Urothelium cell line (cell line): ENCODE measurements around the gene TTC7B.
A peak's percentile ranks its signal among the peaks of the same experiment; 100 is the strongest.

Experiments
- DNase-seq: peaks from one replicate; pipeline ENCODE4 v3.0.0; 2011; ENCODE audit warnings: low spot score, mixed read lengths
- FAIRE-seq: peaks from 2 replicates; lab custom pipeline; 2011; peaks lifted over from hg19 to GRCh38; lab: Jason Lieb, UNC

TTC7B gene

DNA sequence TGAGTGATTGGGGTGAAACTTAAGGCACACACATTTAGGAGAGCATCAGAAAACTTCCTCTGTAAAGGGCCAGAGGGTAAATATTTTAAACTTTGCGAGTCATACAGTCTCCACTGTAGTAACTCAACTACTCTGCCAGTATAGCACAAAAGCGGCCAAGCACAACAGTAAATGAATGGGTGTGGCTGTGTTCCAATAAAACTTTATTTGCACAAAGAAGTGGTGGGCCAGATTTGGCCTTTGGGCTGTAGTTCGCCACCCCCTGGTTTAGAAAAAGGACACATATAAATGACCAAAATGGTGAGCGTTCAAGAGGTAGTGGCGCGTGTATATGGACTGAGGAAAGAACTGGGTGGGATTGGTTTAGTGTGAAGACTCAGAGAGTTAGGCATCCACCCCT, 309.5 kb downstream of the TTC7B start:
- DNase-seq (no peak), FAIRE-seq (no peak)

DNA sequence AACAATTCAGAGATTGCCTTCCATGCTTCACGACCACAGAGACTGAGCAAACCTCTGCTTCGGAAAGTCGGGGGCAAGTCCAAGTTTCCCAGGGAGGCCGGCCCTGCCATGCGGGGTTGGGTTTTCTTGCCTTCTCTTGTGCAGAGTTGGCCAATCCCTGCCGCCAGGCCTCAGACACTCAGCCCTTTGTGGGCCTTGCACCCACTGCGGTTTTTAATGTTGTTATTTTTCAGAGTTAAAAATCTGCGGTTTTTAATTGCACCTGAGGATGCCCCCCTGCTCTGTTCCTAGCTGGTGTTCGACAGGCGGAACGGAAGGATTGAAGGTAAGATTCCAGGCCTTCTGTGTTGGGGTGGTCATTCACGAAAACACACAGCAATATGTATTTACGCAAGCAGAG, 310.7 kb downstream of the TTC7B start:
- no peak for FAIRE-seq

DNA sequence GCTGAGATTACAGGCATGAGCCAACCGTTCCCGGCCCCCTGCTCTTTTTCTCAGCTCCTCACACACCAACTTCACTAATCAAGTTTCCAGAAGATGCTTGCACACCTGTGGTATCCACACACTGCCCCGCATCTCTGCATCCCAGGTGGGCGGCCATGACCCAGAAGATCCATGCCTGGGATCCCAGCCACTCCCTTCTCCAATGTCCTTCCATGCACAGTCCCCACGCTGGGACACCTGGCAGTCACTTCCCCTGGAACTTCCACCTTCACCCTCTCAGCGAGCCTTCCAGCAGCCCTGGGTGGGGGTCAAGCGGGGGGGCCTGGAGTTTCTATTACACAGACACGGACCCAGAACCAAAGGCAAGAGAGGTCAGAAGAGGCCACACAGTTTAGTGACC, 311.6 kb downstream of the TTC7B start:
- FAIRE-seq, result no peak
- DNase-seq, result no peak

More for the DNA sequence above, 310.7 kb downstream of the TTC7B start:
- no peak for DNase-seq

DNA sequence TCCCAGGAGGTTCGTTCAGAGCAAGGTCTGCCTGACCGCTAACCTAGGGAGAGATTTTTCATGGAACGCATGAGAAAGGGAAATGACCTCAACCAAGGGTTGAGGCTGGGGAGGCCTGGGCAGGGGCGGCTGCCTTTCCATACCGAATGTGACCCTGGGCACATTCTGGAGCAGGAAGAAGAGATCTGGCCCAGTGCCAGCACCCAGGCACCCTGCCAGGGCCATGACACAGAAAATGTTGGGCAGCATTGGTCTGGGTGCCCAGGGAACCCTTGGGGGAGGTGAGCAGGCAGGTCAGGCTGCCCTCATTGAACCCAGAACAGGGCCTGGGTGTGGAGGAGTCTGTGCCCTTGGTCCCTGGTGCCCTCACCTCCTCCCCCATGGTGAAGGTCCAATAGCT, 312.6 kb downstream of the TTC7B start:
- FAIRE-seq (no peak), DNase-seq (no peak)

DNA sequence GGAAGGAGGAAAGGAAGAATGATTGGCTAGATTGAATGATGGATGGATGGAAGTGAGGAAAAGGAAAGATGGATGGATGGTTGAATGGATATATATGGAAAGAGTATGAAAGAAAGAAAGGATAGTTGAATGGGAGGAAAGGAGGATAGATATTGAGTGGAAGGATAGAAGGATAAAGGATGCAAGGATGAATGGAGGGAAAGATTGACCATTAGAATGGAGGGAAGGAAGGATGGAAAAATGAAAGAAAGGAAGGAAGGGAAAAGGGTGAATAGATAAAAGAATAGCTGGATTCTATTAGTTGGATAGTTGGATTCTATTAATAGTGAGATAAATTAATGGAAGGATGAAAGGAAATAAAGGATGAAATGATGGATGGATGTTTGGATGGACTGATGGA, 313.5 kb downstream of the TTC7B start:
- DNase-seq, result no peak

DNA sequence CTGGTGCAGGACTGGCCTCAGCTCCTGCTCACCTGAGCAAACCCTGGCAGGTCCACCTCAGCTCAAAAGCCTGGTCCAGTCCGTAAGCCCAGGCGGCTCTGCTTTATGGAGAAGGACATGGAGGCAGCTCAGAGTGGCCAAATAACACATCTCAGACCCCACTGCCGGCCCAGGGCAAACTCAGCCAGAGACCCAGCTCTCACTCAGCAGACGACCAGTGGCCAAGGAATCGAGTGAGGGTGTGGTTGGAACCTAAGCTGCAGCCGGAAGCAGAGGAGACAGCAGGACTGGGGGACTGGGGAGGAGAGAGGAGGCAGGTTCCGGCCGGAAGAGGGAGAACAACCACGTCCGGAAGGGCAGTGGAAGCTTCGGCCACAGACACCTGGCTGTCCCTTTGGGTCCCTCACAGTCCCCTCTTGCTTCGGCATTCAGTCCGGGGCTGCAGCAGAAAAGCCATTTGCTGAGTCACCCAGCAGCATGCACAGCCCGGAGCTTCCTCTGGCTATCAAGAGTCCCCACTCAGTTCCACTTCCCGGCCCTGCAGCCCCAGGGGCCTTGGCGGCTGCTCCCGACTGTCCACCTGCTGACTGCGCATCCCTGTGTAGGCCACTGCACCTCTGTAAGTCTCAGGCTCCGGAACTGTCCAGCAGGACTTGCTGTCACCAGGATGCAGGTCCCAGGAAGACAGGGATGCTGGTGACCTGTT, 315.4 kb downstream of the TTC7B start:
- FAIRE-seq, result no peak
- no peak for DNase-seq

More for the DNA sequence above, 313.5 kb downstream of the TTC7B start:
- FAIRE-seq, result no peak

DNA sequence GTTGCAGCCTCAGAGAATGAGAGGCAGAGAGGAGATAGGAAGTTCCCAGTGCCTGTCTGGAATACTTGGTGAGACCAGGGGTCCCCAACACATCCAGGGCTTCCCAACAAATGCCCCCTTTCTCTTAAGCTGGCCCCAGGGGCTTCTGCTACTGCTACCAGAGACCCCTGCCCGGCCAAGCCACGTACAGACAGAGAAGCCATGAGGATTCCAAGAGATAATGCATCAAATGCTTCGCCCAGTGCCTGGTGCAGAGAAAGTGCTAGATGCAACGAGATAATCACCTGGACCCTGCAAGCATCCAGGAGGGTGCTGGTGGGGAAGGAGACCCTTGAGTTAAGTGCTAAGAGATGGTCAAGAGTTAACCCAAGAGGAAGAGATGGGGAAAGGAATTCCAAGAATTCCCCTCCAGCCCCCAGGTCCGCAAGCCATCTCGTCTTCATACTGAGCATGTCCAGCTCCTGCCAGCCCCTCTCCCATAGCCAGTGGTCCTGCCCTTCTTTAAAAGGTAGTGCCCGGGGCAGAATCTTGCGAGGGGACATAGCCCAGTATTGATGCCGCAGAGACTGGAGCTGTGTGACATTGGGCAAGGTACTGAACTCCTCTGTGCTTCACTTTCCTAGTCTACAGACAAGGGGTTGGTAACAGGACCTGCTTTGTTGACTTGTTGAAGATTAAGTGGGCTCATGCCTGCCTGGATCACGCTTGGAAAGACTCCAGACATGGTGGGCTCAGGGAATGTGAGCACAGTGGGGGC, 316.1 kb downstream of the TTC7B start:
- FAIRE-seq (no peak), DNase-seq (no peak)

DNA sequence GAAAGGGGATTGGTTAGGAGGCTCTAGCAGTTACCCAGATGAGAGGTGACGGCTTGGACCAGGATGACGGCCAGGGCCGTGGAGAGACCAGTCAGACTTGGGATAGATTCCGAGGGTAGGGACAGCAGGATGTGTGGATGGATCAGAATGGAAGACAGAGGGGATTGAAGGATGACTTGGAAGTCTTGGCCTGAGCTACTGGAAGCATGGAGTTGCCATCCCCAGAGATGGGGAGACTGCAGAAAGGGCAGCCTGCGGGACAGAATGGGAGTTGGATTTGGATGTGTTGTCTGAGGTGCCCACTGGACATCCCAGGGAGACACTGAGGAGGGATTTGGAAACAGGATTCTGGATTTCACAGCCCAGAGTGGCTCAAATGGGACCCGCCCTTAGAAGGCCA, 317.1 kb downstream of the TTC7B start:
- no peak for FAIRE-seq
- no peak for DNase-seq

DNA sequence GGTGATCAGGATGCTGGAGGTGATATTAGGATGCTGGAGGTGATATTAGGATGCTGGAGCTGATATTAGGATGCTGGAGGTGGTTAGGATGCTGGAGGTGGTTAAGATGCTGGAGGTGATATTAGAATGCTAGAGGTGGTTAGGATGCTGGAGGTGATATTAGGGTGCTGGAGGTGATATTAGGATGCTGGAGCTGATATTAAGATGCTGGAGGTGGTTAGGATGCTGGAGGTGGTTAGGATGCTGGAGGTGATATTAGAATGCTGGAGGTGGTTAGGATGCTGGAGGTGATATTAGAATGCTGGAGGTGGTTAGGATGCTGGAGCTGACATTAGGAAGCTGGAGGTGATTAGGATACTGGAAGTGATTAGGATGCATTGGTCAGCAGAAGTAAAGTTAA, 318.0 kb downstream of the TTC7B start:
- DNase-seq (no peak), FAIRE-seq (no peak)

DNA sequence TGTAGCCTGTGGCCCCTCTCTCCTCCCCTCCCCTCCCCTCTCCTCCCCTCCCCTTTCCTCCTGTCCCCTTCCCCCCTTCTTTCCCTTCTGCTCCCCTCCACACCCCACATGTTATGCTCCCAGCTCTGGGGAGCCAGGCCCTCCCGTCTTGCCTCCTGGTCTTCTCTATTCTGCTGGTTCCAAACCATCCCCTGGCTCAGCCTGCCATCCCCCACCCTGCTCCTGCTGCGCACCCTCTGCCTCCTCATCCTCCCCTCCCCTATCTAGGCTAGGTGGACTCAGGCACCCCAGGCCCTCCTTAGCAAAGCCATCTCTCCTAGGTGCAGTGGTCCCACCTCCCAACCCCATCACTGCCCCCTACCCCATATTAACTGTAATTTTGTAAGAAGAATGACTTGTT, 319.9 kb downstream of the TTC7B start:
- DNase-seq (no peak), FAIRE-seq (no peak)

DNA sequence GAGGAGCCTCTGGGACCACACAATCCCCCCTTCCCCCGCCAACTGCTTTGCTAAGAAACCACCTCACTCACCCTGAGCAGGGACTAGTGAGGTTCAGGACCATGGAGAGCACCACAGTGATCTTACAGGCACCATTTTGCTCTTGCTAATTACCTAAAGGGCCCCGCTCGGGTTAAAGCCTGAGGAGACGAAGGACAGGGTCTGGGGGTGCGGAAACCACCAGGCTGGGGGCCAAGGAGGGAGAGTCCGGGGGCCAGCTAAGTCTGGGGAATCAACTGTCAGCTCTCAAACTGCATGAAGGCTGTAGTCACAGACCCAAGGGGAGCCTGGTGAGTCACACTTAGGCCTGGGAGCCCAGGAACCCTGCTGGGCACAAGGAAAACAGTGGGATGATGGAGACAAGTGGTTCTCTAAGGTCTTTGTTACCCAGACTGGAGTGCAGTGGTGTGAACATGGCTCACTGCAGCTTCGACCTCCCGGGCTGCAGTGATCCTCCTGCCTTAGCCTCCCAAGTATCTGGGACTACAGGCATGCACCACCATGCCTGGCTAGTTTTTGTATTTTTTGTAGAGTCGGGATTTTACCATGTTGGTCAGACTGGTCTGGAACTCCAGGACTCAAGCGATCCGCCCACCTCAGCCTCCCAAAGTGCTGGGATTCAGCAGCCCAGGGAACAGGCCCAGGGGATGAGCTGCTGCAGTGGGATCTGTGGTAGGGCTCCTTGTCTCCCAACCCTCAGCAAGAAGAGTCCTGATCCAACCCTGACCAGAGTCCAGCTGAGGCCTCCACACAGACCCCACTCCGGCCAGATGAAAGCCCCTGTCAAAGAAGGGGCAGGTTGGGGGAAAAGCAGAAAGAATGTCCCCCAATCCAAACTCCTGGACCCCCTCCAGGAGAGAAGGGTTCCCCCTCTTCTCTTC, 320.6 kb downstream of the TTC7B start:
- FAIRE-seq, result no peak

DNA sequence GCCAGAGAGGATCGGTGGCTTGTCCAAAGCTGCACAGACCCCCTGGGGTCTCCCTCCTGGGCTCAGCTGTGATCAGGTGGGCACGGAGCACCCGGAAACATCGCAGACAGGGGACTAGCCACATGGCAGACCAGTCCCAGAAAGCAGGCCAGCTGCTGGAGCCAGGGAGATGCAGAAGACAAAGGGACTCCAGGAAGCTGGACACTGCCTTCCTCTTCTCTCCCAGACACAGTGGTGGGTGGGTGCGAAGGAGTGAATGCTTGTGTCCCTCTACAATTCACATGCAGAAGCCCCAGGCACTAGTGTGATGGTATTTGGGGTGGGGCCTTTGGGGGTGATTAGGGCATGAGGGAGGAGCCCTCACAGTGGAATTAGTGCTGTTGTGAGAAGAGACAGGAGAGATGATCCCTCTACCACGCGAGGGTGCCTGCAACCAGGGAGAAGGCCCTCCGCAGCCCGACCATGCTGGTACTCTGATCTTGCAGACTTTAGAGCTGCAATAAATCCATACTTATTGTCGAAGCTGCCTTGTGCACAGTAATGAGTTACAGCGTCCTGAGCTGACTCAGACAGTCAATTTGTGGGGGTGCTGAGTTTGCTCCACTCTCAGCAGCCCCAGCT, 324.2 kb downstream of the TTC7B start:
- DNase-seq (no peak), FAIRE-seq (no peak)

More for the DNA sequence above, 320.6 kb downstream of the TTC7B start:
- DNase-seq, result peak; percentile 56

DNA sequence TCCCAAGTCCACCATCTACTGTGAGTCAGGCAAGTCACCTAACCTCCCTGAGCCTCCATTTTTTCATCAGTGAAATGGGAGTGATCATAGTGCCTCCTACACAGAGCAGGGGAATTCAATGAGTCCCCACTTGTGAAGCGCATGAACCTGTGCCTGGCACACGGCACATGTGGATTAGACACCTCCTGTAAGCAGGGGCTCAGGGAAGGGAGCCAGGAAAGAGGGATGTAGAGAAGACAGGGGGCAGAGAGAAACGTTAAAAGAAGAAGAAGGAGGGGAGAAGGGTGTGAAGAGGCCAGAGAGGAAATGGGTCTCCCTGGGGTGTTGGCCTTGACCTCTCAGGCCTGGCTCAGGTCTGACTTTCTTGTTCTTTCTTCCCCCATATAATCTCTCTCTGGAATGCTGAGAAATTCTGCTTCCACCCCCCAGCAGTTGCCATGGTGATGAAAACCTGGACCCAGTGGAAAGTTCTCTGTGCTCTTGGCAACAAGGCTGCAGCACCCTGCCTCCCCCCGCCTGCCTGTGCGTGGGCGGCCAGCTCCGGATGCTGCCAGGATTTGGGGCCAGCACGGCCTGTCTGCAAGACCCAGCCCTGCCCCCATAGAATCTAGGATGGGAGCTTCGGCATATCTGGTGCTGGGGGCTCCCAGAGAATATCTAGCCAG, 324.9 kb downstream of the TTC7B start:
- FAIRE-seq (no peak), DNase-seq (peak; percentile 81)

DNA sequence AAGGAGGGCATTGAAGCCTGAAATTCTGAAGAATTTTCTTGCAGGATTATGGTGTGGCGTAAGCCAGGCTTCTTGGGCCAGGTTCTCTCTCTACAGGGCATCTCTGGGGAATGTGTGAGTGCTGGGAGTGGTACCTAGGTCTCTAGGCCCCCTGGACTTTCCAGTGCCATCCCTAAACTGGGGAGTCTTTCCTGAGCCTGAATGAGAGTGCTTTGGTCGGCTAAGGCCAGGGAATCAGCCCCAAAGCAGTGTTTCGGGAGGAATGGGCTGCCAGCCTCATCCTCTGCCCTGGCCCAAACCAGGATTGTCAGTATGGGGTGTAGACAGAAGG, 325.5 kb downstream of the TTC7B start:
- FAIRE-seq (no peak), DNase-seq (no peak)

DNA sequence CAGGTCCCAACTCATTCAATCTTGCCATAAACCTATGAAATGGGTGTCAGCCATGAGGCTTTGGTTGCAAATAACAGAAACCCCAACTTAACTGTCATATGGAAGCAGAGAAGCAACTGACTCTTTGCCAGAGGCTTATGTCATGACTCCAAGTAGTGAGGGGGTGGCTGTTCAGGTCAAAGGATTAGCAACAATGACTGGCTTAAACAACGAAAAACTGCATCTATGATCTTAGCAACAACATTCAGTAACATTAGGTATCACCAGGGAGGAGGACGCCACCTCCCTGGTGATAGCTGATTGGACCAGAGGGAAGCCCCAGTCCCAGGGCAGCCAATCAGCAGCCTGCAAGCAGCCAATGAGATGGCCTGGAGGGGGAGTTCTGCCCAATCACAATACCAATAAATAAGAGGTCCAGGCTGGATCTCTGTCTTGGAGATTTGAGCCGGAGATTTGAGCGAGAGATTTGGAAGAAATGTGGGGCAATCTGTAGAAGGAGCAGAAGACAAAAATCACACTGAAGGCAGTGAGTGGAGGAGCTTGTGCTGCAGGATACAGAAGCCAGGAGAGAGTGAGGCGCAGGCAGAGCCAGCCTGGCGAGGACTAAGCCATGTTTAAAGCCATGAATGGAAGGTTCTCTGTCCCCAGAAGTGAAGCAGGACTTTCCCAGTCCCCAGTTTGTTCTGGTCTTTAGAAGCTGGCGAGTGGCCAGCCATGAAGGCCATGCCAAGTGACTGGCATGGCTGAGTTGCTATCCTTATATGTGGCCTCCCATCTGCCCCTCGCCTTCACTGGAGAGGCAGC, 326.1 kb downstream of the TTC7B start:
- FAIRE-seq, result no peak
- DNase-seq, result no peak

DNA sequence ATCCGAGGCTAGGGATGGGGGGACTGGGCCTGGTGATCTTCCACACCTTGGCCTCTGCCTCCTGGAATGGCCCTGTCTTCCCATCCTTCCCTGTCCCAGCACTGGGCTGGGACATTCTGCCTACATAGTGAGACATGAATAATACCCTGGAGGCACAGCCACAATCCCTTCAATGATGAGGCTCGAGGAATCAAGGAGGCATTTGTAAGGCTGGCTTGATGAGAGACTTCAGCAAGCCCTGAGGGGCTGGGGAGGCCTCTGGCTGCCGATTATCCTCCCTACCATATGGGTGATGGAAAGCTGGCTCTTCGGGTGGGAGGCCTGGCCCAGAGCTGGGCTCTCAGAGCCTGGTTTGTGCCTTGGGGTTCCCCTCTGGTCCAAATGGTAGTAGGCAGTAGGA, 326.9 kb downstream of the TTC7B start:
- DNase-seq (no peak), FAIRE-seq (no peak)

DNA sequence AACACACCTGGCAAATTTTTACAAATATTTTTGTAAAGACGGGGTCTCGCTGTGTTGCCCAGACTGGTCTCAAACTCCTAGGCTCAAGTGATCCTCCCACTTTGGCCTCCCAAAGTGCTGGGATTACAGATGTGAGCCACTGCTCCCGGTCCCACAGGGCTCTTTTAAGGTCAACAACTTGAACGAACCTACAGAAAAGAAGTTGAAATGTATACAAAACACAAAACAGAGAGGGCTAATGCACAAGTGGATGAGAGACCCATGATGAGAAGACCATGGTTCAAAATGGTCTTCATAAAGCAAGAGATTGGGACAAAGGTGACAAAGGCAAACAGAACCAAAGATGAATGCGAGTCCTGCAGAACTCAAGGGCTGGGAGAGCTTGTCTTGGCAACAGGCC, 328.0 kb downstream of the TTC7B start:
- no peak for DNase-seq
- no peak for FAIRE-seq

DNA sequence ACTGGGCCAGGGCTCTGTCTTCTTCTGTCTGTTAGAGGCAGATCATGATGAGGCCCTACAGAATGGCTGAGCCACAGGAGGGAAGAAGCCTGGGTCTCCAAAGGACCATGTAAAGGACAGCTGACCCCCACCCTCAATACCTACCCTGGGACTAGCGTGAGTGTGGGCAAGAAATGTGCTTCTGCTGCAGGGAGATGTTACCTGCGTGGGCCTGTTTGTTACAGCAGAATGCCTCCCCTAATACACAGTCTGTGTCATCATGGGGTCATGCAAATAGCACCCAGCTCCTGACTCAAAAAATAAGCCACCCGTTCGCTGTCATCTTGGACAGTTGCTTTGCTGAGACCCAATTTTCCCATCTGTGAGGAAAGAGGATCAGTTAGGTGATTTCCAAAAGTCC, 328.8 kb downstream of the TTC7B start:
- FAIRE-seq (no peak), DNase-seq (no peak)

DNA sequence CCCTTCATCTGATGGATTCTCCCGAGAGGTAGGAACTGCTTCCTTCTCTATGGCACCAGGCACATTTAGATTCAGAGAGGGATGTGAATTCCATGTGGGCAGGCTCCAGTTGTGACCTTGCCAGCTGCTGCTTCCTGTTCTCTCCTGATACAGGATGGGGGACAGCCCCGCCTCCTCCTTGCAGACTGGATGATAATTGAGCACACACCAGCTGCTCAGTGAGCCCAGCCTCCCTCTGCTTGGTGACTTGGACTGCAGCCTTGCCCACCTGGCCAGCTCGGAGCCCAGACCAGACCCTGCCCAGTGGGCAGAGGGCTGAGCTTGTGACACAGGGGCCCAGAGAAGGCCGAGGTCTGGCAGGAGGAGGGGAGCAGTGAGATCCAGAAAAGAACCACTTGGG, 329.2 kb downstream of the TTC7B start:
- FAIRE-seq (no peak), DNase-seq (no peak)

DNA sequence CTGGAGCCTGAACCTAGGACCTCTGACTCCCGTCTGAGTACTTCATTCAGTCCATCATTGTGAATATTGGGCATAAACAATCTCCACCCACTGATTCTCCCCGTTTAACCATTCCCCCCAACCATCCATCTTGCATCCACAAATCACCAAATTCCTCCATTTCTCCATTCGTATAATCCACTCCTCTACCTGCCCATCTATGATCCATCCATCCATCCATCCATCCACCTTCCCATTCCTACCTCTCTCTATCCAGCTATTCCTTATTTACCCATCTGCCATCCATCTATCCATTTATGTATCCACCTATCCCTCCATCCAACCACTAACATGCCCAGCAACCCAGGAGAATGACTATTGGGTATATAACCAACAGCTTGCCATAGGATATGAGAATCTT, 331.9 kb downstream of the TTC7B start:
- DNase-seq (no peak), FAIRE-seq (no peak)
